ENCODE results near the gene PTER.

The PTER gene

DNA sequence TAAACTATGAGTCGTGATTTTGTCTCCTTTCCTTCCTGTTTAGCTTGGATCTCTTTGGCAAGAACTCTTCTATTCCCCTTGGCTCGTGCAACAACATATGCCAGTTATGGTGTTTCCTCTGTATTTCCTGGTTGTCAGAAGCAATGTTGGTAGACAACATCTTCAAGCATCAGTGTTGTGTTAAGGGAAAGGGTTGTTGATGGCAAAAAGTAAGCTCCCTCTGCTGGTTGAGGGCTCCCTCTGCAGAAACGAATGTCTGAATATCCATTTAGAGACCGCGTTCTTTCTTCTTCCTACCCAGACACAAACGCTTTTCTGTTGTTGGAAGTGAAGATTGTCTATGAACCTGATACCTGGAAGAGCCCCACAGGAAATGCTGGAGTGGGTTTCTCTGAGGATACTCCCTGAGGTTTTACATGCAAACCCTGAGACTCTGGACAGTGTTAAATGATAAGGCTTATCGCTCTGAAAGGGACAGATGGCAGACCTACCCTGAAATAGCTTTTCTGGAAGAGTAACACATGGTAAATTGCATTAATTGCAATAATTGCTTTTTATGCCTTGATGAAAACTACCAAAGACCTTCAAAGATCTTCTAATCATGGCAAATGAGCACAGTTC is 108.4 kb downstream of the PTER start:
- no peak for DNase-seq

DNA sequence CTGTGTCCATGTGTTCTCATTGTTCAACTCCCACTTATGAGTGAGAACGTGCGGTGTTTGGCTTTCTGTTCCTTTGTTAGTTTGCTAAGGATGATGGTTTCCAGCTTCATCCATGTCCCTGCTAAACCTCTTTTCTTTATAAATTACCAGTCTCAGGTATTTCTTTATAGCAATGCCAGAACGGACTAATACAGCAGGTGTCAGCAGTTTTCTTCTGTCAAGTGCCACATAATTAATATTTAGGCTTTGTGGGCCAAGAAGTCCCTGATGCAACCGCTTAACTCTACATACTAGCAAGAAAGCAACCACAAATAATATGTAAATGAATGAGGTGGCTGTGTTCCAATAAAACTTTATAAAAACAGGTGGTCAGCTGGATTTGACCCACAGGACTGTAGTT is 111.2 kb downstream of the PTER start:
- DNase-seq = no peak

DNA sequence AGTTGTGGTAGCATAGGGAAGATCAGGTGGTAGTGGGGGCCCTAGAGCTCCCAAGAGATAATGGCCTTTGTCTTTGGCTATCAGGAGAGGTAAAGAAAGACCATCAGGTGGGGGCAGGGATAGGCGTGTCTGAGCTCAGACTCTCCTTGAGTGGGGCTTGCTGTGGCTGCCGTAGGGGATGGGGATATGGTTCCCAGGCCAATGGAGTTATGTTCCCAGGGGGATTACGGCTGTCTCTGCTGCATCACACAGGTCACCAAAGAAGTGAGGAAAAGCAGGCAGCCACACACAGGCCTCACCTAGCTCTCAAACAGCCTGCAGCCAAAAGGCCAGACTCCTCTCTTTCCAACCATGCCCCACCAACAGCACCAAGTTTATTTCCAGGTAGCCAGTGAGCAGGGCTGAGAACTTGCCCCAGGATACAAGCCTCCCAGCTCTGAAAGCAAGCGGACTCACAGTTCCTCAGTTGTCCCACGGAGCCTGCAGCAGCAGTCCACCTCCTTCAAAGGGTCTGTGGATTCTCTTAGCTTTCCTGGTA is 122.5 kb downstream of the PTER start:
- no peak for DNase-seq

DNA sequence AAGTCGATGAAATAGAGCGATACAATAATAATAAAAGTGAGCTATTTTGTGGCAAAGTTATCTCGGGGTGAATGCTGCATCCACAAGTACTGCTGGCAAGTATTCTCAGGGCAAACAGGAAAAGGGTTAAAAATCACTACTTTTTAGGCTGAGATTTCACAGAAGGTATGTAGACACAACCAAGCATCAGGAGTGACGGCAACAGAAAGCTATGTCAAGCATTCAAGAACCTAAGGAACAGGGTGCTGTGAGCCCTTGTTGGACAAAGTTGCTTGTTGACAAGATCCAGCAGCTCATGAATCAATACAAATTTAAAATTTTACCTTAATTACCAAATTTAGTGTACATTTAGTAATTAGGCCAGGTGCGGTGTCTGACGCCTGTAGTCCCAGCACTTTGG is 126.1 kb downstream of the PTER start:
- DNase-seq = no peak

All from stimulated activated CD4-positive, alpha-beta T cell treated with anti-CD3 and anti-CD28 coated beads, Interleukin-4, amount 100 ng/mL, for 4 hours (primary cell).